ENCODE measurements around the gene PIP4K2A.
"Not testable (repeated sequence)": the region's sequence is repeated elsewhere in the genome, so short reads cannot be mapped to it uniquely, and the experiment has no call there.

Gene PIP4K2A

GRCh38 chr10:22505911-22506685, 208.3 kb downstream of the PIP4K2A start:
- no peak for DNase-seq

- DNase-seq = no peak
Observed at GRCh38 chr10:22504766-22505165, 209.6 kb downstream of the PIP4K2A start.

- no peak for DNase-seq
Observed at GRCh38 chr10:22503315-22504088, 210.9 kb downstream of the PIP4K2A start.

- DNase-seq = no peak
Observed at GRCh38 chr10:22501863-22502262, 212.5 kb downstream of the PIP4K2A start.

- no peak for DNase-seq
Observed at GRCh38 chr10:22501413-22501812, 213.0 kb downstream of the PIP4K2A start.

- peak in 1 of 14 donors; percentile 33 for DNase-seq
Observed at GRCh38 chr10:22500656-22501340, 213.6 kb downstream of the PIP4K2A start.

- DNase-seq = not testable (repeated sequence)
Observed at GRCh38 chr10:22499973-22500372, 214.4 kb downstream of the PIP4K2A start.

GRCh38 chr10:22495396-22495795, 219.0 kb downstream of the PIP4K2A start:
- no peak for DNase-seq

GRCh38 chr10:22494007-22494406, 220.4 kb downstream of the PIP4K2A start:
- DNase-seq = no peak

- DNase-seq = no peak
Observed at GRCh38 chr10:22491931-22492615, 222.3 kb downstream of the PIP4K2A start.

GRCh38 chr10:22491480-22491879, 222.9 kb downstream of the PIP4K2A start:
- peak in 8 of 14 donors; percentile 10 to 68 (median 58) for DNase-seq

- DNase-seq = no peak
Observed at GRCh38 chr10:22489975-22490374, 224.4 kb downstream of the PIP4K2A start.

GRCh38 chr10:22489467-22489866, 224.9 kb downstream of the PIP4K2A start:
- no peak for DNase-seq

- no peak for DNase-seq
Observed at GRCh38 chr10:22486431-22486830, 227.9 kb downstream of the PIP4K2A start.

Measured in C1 segment of cervical spinal cord (tissue), 14 donors.